Spinal cord (tissue), 10 donors: ENCODE results near the gene ZNF813. TPM values are rescaled to one million over a fixed set of nuclear protein-coding genes. Genes with fewer than 3 reads are reported as not detected.
"Not testable (repeated sequence)": the region's sequence is repeated elsewhere in the genome, so short reads cannot be mapped to it uniquely, and the experiment has no call there.

Experiments used
- DNase-seq, 6 donors: peaks; one replicate each; pipeline versions ENCODE4 v3.0.0 to v3.0.0-alpha.2; 2013 to 2015; ENCODE audit warnings: low spot score in 6 of 6, low read depth in 4 of 6
- H3K27ac ChIP-seq: one replicate; pipeline ENCODE4 v1.5.1; 2013; ENCODE audit warnings: low read depth, low read length, control low read depth
- H3K27me3 ChIP-seq: one replicate; pipeline ENCODE4 v1.6.1; 2013; ENCODE audit warnings: low read length; ENCODE audit not compliant: control insufficient read depth, insufficient read depth
- H3K36me3 ChIP-seq: one replicate; pipeline ENCODE4 v1.6.1; 2013; ENCODE audit warnings: low read length; ENCODE audit not compliant: control insufficient read depth, insufficient read depth
- H3K4me1 ChIP-seq: one replicate; pipeline ENCODE4 v1.6.1; 2013; ENCODE audit warnings: low read length; ENCODE audit not compliant: control insufficient read depth, insufficient read depth
- H3K4me3 ChIP-seq: one replicate; pipeline ENCODE4 v1.5.1; 2013; ENCODE audit warnings: low read depth, low read length, control low read depth
- H3K9me3 ChIP-seq: one replicate; pipeline ENCODE4 v1.6.1; 2013; ENCODE audit warnings: low read length; ENCODE audit not compliant: control insufficient read depth, insufficient read depth
- WGBS: methylation state at CpG from one replicate; pipeline ENCODE4 v1.1.5; 2013; ENCODE audit warnings: missing lambda C conversion rate; ENCODE audit not compliant: insufficient coverage; 5-methylcytosine and 5-hydroxymethylcytosine counted together
- polyA plus RNA-seq, 2 donors: library from polyadenylated mRNA; unstranded; fragments of 120-200 nt; gene quantifications; one replicate each; pipeline ENCODE4 v1.2.1, GENCODE V29; 2013; ENCODE audit not compliant: insufficient read length in 2 of 2
- total RNA-seq, 2 donors: library from RNA; depleted of rRNA in 1 of 2; stranded (reverse); fragments of 120-200 nt in 1 of 2; fragments of >200 nt in 1 of 2; gene quantifications; one replicate each; pipeline versions ENCODE4 v1.2.3 to v1.2.4, GENCODE V29; 2013 to 2014
- donor health status: healthy.

ZNF813 gene
- total and polyA plus RNA-seq, 4 donors = 2.4 to 5.1 (median 4.1) TPM

DNA sequence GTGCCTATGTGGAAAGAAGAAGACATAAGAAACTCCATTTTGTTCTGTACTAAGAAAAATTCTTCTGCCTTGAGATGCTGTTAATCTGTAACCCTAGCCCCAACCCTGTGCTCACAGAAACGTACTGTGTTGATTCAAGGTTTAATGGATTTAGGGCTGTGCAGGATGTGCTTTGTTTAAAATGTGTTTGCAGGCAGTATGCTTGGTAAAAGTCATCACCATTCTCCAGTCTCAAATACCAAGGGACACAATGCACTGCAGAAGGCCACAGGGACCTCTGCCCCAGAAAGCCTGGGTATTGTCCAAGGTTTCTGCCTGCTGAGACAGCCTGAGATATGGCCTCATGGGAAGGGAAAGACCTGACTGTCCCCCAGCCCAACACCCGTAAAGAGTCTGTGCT is 23.7 kb upstream of the ZNF813 start:
- not testable (repeated sequence) for H3K9me3 ChIP-seq, DNase-seq, H3K27me3 ChIP-seq, H3K4me3 ChIP-seq, H3K4me1 ChIP-seq, H3K27ac ChIP-seq
- WGBS = 100% methylated on average over 1 of the region's 2 CpGs
- H3K36me3 ChIP-seq = peaks cover 23% of the 10 kb centered on the region

DNA sequence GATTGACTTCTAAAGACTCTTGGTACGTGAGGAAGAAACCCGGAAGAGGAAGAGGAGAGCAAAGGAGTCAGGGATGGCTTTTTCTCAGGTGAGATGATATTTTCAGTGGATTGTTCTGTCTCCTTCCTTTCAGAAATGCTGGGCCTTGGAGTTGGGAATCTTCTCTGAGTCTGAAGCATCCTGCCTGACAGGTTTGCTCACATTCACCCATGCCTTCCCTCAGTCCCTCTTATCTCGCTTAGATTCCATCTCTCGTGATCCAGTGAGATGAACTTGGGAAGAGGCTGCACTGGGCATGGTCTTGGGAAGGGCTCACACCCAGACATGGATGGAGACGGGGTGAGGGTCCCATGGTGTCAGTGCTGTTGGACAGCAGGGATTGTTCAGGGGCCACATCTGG is 20.3 kb upstream of the ZNF813 start:
- H3K36me3 ChIP-seq = peaks cover 30% of the 10 kb centered on the region
- DNase-seq, H3K27ac ChIP-seq, H3K27me3 ChIP-seq, H3K4me3 ChIP-seq, H3K9me3 ChIP-seq, H3K4me1 ChIP-seq: not testable (repeated sequence)
- 89% methylated on average over 2 of the region's 5 CpGs for WGBS

DNA sequence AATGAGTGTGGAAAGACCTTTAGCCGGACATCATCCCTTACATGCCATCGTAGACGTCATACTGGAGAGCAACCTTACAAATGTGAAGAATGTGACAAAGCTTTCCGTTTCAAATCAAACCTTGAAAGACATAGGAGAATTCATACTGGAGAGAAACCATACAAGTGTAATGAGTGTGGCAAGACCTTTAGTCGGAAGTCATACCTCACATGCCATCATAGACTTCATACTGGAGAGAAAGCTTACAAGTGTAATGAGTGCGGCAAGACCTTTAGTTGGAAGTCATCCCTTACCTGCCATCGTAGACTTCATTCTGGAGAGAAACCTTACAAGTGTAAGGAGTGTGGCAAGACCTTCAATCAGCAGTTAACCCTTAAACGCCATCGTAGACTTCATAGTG is 11.7 kb upstream of the ZNF813 start:
- Histone ChIP-seq H3K36me3 (peaks cover 15% of the 10 kb centered on the region), H3K27ac (no peak overlapping the region), H3K4me3 (no peak overlapping the region), H3K4me1 (no peaks in the 10 kb centered on the region), H3K27me3 (no peaks in the 10 kb centered on the region), H3K9me3 (peaks cover 6% of the 10 kb centered on the region)
- WGBS = 100% methylated on average over 1 of the region's 9 CpGs
- DNase-seq = no peak

DNA sequence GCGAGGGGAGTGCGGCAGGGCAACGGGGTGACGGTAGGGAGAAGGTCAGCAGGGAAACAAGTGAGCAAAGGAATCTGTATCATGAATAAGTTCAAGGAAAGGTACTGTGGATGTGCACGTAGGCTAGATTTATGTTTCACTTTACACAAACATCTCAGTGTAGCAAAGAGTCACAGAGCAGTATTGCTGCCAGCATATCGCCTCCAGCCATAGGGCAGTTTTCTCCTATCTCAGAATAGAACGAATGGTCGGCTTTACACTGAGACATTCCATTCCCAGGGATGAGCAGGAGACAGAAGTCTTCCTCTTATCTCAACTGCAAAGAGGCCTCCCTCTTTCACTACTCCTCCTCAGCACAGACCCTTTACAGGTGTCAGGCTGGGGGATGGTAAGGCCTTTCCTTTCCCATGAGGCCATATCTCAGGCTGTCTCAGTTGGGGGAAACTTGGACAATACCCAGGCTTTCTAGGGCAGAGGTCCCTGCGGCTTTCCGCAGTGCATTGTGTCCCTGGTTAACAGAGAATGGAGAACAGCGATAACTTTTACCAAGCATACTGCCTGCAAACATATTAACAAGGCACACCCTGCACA is 7.3 kb upstream of the ZNF813 start:
- not testable (repeated sequence) for H3K9me3 ChIP-seq, H3K27ac ChIP-seq, H3K27me3 ChIP-seq, H3K4me3 ChIP-seq, H3K36me3 ChIP-seq, DNase-seq
- H3K4me1 ChIP-seq = peaks cover 13% of the 10 kb centered on the region
- WGBS = 80% methylated on average over 2 of the region's 11 CpGs

DNA sequence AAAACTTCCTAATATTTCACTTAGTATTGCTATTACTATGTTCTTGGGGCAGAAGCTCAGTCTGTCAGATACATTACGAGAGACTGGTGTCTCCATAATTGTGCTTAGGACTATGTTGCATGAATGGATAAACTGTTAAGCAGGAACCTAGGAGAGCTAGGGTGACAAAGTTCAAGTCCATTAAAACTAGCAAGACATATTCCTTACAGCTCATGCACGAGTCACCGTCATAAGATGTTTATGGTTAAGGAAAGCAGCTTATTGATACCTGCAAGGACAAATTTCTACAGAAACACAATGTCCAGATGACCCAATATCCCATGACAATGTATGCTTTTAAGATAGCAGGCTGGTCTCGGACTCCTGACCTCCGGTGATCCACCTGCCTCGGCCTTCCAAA is 5.7 kb upstream of the ZNF813 start:
- H3K4me3 ChIP-seq = no peak overlapping the region
- H3K27ac ChIP-seq = no peak overlapping the region
- WGBS = 92% methylated on average over 3 of the region's 6 CpGs
- no peak for DNase-seq
- H3K27me3 ChIP-seq = no peaks in the 10 kb centered on the region
- peaks cover 6% of the 10 kb centered on the region for H3K9me3 ChIP-seq
- H3K36me3 ChIP-seq = no peaks in the 10 kb centered on the region
- peaks cover 17% of the 10 kb centered on the region for H3K4me1 ChIP-seq

DNA sequence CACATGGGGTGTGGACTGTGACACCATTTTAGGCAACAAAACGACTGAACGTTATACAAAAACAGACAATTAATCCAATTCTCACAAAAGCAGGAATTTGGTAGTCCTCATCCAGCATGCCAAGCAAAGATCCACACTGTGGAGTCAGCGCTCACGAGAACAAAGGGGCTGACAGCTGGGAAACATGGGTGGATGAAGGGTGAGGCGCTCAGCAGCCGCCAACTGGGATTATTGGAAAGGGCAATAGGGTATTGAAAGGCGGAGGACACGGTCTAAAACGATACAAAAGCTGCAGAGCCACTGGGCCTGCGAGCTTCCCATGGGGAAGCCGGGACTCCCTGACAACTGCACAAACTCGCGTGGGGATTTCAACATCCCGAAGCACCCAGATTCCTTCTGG is 4.7 kb upstream of the ZNF813 start:
- H3K27ac ChIP-seq = no peak overlapping the region
- 5% methylated on average over 12 of the region's 14 CpGs for WGBS
- no peaks in the 10 kb centered on the region for H3K27me3 ChIP-seq
- peak in 5 of 6 donors; percentile 0 to 82 (median 13) for DNase-seq
- H3K9me3 ChIP-seq = peaks cover 6% of the 10 kb centered on the region
- peak overlapping the region; percentile 17 for H3K4me3 ChIP-seq
- no peaks in the 10 kb centered on the region for H3K36me3 ChIP-seq
- peaks cover 22% of the 10 kb centered on the region for H3K4me1 ChIP-seq

DNA sequence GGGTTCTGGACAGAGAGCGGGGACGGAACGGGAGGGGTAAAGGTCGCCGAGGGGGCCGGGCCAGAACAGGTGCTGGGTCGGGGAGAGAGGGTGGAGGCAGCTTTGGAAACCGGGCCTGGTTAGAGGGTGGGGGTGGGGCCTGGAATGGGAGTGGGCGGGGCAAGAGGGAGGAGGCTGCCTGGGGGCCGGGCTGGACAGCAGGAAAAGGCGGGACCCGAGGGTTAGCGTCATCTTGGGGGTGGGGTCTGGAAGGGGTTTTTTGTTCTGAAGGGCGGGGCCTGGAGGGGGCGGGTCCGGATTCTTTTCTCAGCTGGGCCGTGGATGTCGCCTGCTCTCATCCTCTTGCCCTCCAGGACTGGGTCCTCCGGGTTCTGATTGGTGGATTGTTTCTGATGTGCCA is 4.3 kb upstream of the ZNF813 start:
- peak overlapping the region; percentile 17 for H3K4me3 ChIP-seq
- no peaks in the 10 kb centered on the region for H3K27me3 ChIP-seq
- WGBS = 5% methylated on average over 12 of the region's 19 CpGs
- no peaks in the 10 kb centered on the region for H3K36me3 ChIP-seq
- peaks cover 25% of the 10 kb centered on the region for H3K4me1 ChIP-seq
- H3K27ac ChIP-seq = no peak overlapping the region
- H3K9me3 ChIP-seq = peaks cover 4% of the 10 kb centered on the region
- DNase-seq = peak; percentile 26 to 98 (median 71)

DNA sequence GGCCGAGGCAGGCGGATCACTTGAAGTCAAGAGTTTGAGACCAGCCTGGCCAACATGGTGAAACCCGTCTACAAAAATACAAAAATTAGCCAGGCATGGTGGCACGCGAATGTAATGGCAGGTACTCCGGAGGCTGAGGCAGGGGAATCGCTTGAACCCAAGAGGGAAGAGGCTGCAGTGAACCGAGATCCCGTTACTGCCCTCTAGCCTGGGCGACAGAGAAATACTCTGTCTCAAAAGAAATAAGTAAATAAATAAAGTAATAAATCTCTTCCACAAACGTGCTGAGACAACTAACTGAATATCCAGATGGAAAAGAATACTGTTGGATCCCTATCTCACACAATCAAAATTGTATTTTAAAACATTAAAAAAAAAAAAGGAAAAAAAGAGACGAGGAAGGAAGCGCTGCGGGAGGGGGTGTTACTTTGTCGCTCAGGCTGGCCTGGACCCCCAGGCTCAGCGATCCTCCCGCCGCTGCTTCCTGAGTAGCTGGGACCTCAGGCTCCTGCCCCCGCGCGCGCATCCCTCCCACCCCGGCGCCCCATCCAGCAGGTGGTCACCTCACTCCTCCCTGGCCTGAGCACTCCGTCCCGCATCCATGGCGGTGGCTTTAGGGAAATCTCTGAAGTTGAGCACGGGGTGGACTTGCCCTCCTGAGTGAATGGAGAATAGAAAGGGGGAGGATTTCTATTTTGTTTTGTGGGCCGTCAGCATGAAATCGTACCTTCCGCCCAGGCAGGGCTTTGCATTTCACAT is 628 bp upstream of the ZNF813 start:
- Histone ChIP-seq H3K36me3 (no peaks in the 10 kb centered on the region), H3K27me3 (no peaks in the 10 kb centered on the region), H3K4me3 (peak overlapping the region; percentile 60), H3K27ac (no peak overlapping the region), H3K9me3 (no peaks in the 10 kb centered on the region), H3K4me1 (peaks cover 28% of the 10 kb centered on the region)
- 12% methylated on average over 12 of the region's 31 CpGs for WGBS
- DNase-seq = peak in 2 of 6 donors; percentile 9 to 41

DNA sequence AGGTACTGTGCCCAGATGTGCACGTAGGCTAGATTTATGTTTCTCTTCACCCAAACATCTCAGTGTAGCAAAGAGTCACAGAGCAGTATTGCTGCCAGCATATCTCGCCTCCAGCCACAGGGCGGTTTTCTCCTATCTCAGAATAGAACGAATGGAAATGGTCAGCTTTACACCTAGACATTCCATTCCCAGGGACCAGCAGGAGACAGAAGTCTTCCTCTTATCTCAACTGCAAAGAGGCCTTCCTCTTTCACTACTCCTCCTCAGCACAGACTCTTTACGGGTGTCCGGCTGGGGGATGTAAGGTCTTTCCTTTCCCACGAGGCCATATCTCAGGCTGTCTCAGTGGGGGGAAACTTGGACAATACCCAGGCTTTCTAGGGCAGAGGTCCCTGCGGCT is 1.1 kb downstream of the ZNF813 start:
- H3K36me3 ChIP-seq, H3K9me3 ChIP-seq, DNase-seq, H3K27me3 ChIP-seq, H3K27ac ChIP-seq, H3K4me3 ChIP-seq: not testable (repeated sequence)
- H3K4me1 ChIP-seq = peaks cover 21% of the 10 kb centered on the region
- no CpG with 5 or more reads among the region's 8 CpGs for WGBS

DNA sequence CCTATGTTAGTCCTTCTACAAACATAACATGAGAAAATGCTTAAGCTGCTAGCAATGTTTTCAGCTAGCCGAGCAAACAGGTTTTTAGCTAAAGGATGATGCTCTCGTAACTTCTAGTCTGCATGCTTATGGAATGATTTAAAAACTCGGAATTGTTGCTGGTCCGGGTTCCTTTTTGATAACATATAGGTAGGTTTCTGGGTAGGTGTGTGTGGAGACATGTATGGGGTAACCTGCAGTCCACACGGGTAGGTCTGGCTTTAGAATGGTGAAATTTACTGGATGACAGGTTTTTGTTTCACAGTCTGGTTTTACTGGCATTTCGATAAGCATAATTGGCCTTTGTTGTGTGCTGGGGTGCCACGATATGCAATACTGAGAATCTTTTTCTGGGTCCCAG is 4.4 kb downstream of the ZNF813 start:
- no peak overlapping the region for H3K27ac ChIP-seq
- no peak overlapping the region for H3K4me3 ChIP-seq
- H3K9me3 ChIP-seq = no peaks in the 10 kb centered on the region
- no peaks in the 10 kb centered on the region for H3K27me3 ChIP-seq
- H3K4me1 ChIP-seq = peaks cover 11% of the 10 kb centered on the region
- no peak for DNase-seq
- H3K36me3 ChIP-seq = no peaks in the 10 kb centered on the region
- 93% methylated on average over 5 of the region's 7 CpGs for WGBS
